ENCODE measurements around the gene CFAP77. TPM values are rescaled to one million over a fixed set of nuclear protein-coding genes. Genes with fewer than 3 reads are reported as not detected.

CFAP77 gene
- total and polyA plus RNA-seq, 2 donors from 2014 or later: 0.50 TPM; not detected in 1

DNA sequence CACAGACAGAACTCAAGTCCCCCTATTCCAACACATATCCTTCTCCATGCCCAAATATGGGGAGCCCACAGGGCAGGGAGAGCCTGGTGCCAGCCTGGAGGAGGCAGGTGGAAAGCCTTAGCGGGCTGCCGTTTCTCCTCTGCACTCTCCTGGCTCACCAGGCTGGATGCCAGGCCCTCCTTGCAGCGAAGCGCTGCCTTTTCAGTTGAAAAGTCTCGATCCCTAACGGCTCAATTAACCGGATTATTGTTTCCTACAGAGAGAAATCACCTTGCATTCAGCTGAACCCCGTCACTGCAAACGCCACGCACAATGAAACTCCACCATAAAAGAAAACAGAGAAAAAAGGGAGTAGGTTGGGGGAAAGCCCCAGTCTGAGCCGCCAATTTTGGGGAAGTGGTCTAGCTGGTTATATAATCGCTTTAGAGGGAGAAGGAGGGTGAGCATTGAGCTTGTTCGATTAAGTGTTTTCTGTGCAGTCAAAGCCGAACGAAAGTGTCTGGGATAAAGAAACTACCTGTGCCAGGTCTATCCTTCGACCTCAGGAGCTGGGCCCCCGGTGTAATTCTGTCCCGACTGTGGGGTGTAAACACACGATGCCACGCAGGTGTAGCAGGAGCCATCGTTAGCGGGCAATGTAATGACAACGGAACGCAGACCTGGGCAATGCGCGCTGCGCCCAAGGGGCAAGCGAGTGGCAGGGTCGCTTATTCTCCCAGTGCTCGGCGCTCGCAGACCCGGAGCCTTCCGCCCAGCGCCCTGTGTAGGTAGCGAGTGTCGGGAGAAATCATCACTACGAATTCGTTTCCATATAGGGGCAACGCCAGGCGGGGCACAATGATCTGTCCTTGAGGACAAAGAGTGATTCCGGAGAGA lies 176.2 kb downstream of the CFAP77 start:
- no peak overlapping the region for H3K4me3 ChIP-seq (ENCODE audit: low read length in 3 of 3)
- intact Hi-C loops (cut with DNase I): no loop called here
- no peak overlapping the region for H3K27ac ChIP-seq (ENCODE audit: low read depth in 2 of 2, low read length in 2 of 2)
- peaks cover 0 to 4% (median 0%) of the 10 kb centered on the region in 3 donors for H3K4me1 ChIP-seq (ENCODE audit: control insufficient read depth in 2 of 3, insufficient read depth in 2 of 3, low read depth in 1 of 3, low read length in 3 of 3)
- no peak for FAIRE-seq
- peaks cover 64% of the 10 kb centered on the region for H3K27me3 ChIP-seq (ENCODE audit: control insufficient read depth, insufficient read depth, low read length)
- H3K36me3 ChIP-seq (ENCODE audit: control insufficient read depth in 2 of 3, insufficient read depth in 3 of 3, low read length in 3 of 3): no peaks in the 10 kb centered on the region
- DNase-seq: peak in 1 of 5 donors; percentile 56
- H3K9ac ChIP-seq (ENCODE audit: low read length in 3 of 3): no peak overlapping the region
- H3K9me3 ChIP-seq (ENCODE audit: control insufficient read depth in 2 of 3, insufficient read depth in 1 of 3, low read length in 3 of 3): no peaks in the 10 kb centered on the region
- TF ChIP-seq, protein P1, sequence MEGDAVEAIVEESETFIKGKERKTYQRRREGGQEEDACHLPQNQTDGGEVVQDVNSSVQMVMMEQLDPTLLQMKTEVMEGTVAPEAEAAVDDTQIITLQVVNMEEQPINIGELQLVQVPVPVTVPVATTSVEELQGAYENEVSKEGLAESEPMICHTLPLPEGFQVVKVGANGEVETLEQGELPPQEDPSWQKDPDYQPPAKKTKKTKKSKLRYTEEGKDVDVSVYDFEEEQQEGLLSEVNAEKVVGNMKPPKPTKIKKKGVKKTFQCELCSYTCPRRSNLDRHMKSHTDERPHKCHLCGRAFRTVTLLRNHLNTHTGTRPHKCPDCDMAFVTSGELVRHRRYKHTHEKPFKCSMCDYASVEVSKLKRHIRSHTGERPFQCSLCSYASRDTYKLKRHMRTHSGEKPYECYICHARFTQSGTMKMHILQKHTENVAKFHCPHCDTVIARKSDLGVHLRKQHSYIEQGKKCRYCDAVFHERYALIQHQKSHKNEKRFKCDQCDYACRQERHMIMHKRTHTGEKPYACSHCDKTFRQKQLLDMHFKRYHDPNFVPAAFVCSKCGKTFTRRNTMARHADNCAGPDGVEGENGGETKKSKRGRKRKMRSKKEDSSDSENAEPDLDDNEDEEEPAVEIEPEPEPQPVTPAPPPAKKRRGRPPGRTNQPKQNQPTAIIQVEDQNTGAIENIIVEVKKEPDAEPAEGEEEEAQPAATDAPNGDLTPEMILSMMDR (IDR thresholded peaks at IDR 0.05; ENCODE audit: borderline replicate concordance, extremely low read depth, insufficient read depth): no peak

DNA sequence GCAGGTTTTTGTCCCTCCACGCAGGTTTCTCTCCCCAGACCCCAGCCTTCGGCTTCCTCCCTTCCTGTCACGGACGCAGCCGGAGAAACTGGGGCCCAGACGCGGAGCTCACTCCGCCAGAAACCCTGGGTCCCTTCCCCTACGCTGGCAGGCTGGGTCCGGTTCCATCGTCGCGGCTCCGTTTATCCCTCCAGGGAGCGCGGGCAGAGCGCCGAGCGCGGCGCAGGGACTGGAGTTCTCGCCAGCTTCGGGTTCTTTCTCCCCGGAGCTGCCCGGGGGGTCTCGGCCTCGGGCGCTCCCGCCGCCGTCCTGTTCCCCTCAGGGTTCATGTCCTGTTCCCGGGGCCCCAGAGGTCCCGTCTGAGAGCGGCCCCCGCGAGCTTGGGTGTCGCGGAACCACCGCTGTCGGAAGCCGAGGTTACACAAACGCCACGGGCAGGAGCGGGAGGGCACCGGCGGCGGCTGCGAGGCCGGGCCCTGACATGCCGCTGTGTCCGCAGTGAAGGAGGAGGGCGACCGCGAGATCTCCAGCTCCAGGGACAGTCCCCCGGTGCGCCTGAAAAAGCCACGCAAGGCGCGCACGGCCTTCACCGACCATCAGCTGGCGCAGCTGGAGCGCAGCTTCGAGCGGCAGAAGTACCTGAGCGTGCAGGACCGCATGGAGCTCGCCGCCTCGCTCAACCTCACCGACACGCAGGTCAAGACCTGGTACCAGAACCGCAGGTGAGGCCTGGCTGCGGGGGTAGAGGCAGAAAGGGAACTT lies 177.0 kb downstream of the CFAP77 start:
- no peaks in the 10 kb centered on the region for H3K9me3 ChIP-seq (ENCODE audit: control insufficient read depth in 2 of 3, insufficient read depth in 1 of 3, low read length in 3 of 3)
- H3K9ac ChIP-seq (ENCODE audit: low read length in 3 of 3): no peak overlapping the region
- peaks cover 66% of the 10 kb centered on the region for H3K27me3 ChIP-seq (ENCODE audit: control insufficient read depth, insufficient read depth, low read length)
- H3K27ac ChIP-seq (ENCODE audit: low read depth in 2 of 2, low read length in 2 of 2): no peak overlapping the region
- H3K4me1 ChIP-seq (ENCODE audit: control insufficient read depth in 2 of 3, insufficient read depth in 2 of 3, low read depth in 1 of 3, low read length in 3 of 3): peaks cover 0 to 4% (median 0%) of the 10 kb centered on the region in 3 donors
- TF ChIP-seq, protein P1 (IDR thresholded peaks at IDR 0.05; ENCODE audit: borderline replicate concordance, extremely low read depth, insufficient read depth): no peak
- DNase-seq (no peak), FAIRE-seq (no peak)
- intact Hi-C loops (cut with DNase I): no loop called here
- no peaks in the 10 kb centered on the region for H3K36me3 ChIP-seq (ENCODE audit: control insufficient read depth in 2 of 3, insufficient read depth in 3 of 3, low read length in 3 of 3)
- no peak overlapping the region for H3K4me3 ChIP-seq (ENCODE audit: low read length in 3 of 3)

GRCh38 chr9:132587592-132587955 lies 177.6 kb downstream of the CFAP77 start:
- H3K4me3 ChIP-seq (ENCODE audit: low read length in 3 of 3): no peak overlapping the region
- no peak for DNase-seq
- peaks cover 71% of the 10 kb centered on the region for H3K27me3 ChIP-seq (ENCODE audit: control insufficient read depth, insufficient read depth, low read length)
- intact Hi-C loops (cut with DNase I): no loop called here
- FAIRE-seq: no peak
- H3K4me1 ChIP-seq (ENCODE audit: control insufficient read depth in 2 of 3, insufficient read depth in 2 of 3, low read depth in 1 of 3, low read length in 3 of 3): peaks cover 0 to 4% (median 0%) of the 10 kb centered on the region in 3 donors
- no peaks in the 10 kb centered on the region for H3K36me3 ChIP-seq (ENCODE audit: control insufficient read depth in 2 of 3, insufficient read depth in 3 of 3, low read length in 3 of 3)
- H3K9ac ChIP-seq (ENCODE audit: low read length in 3 of 3): no peak overlapping the region
- TF ChIP-seq, protein P1 (IDR thresholded peaks at IDR 0.05; ENCODE audit: borderline replicate concordance, extremely low read depth, insufficient read depth): no peak
- no peak overlapping the region for H3K27ac ChIP-seq (ENCODE audit: low read depth in 2 of 2, low read length in 2 of 2)
- H3K9me3 ChIP-seq (ENCODE audit: control insufficient read depth in 2 of 3, insufficient read depth in 1 of 3, low read length in 3 of 3): no peaks in the 10 kb centered on the region
